H1 (cell line): ENCODE measurements around the gene C2CD4B. TPM values are rescaled to one million over a fixed set of nuclear protein-coding genes. Genes with fewer than 3 reads are reported as not detected.

Experiments
- CTCF ChIA-PET: fragments of 300-600 bp; sonication (Branson Sonifier 250); formaldehyde crosslinking; loops from one replicate; lab custom pipeline; 2021; ENCODE audit not compliant: partially characterized antibody; lab: Charles Lee
- POLR2A ChIA-PET: fragments of 300-600 bp; sonication (Branson Sonifier 250); formaldehyde crosslinking; loops from one replicate; lab custom pipeline; 2021; ENCODE audit warnings: inconsistent platforms; ENCODE audit not compliant: partially characterized antibody; lab: Charles Lee
- DNase-seq, 2 experiments: peaks; one replicate each; pipeline versions ENCODE4 v3.0.0 to v3.0.0-alpha.2; 2010 to 2022; ENCODE audit warnings: low spot score in 2 of 2, low read depth in 1 of 2, mixed read lengths in 1 of 2
- FAIRE-seq: peaks from 2 replicates; lab custom pipeline; 2011; peaks lifted over from hg19 to GRCh38; lab: Jason Lieb, UNC
- H2AFZ ChIP-seq: 2 replicates; pipeline ENCODE4 v1.8.1; 2012; ENCODE audit warnings: low read length, inconsistent platforms
- H2AK5ac ChIP-seq: 2 replicates; pipeline ENCODE4 v1.6.1; 2013; ENCODE audit warnings: low read depth, low read length
- H2BK120ac ChIP-seq: replicated peaks from 2 replicates; pipeline ENCODE3; 2013; ENCODE audit warnings: low read depth, low read length, inconsistent platforms
- H2BK12ac ChIP-seq: 2 replicates; pipeline ENCODE4 v1.6.1; 2013; ENCODE audit warnings: low read depth, low read length
- H2BK15ac ChIP-seq: 2 replicates; pipeline ENCODE4 v1.6.1; 2013; ENCODE audit warnings: low read length
- H2BK20ac ChIP-seq: 2 replicates; pipeline ENCODE4 v1.6.1; 2013; ENCODE audit warnings: low read length
- H2BK5ac ChIP-seq: 2 replicates; pipeline ENCODE4 v1.6.1; 2013; ENCODE audit warnings: low read depth, low read length
- H3K14ac ChIP-seq: 2 replicates; pipeline ENCODE4 v1.6.1; 2013; ENCODE audit warnings: inconsistent platforms; ENCODE audit not compliant: insufficient read length
- H3K18ac ChIP-seq: 2 replicates; pipeline ENCODE4 v1.6.1; 2013; ENCODE audit warnings: low read length; ENCODE audit errors: extremely low read depth
- H3K23ac ChIP-seq: 2 replicates; pipeline ENCODE4 v1.6.1; 2013; ENCODE audit warnings: inconsistent platforms; ENCODE audit not compliant: insufficient read length
- H3K23me2 ChIP-seq: 2 replicates; pipeline ENCODE4 v1.6.1; 2013; ENCODE audit warnings: low read depth, low read length
- H3K27ac ChIP-seq: 2 replicates; pipeline ENCODE4 v1.6.1; 2011; ENCODE audit warnings: low read depth, low read length, inconsistent platforms
- H3K27me3 ChIP-seq, 4 experiments: replicated peaks in 1 of 4; 1 replicate in 1 of 4; 2 replicates in 3 of 4; pipeline versions ENCODE4 v1.6.1 to v1.8.1; 2011 to 2013; ENCODE audit warnings: low read length in 3 of 4, mild to moderate bottlenecking in 3 of 4, inconsistent platforms in 2 of 4, mixed read lengths in 2 of 4, moderate library complexity in 1 of 4; ENCODE audit not compliant: control insufficient read depth in 3 of 4, insufficient read depth in 3 of 4; ENCODE audit errors: extremely low read depth in 1 of 4
- H3K36me3 ChIP-seq, 4 experiments: 2 replicates each; pipeline versions ENCODE4 v1.6.1 to v1.8.1; 2011 to 2013; ENCODE audit warnings: mild to moderate bottlenecking in 4 of 4, low read length in 3 of 4, moderate library complexity in 2 of 4, control low read depth in 1 of 4, inconsistent platforms in 1 of 4; ENCODE audit not compliant: insufficient read depth in 4 of 4, control insufficient read depth in 2 of 4
- H3K4ac ChIP-seq: replicated peaks from 2 replicates; pipeline ENCODE3; 2013; ENCODE audit warnings: low read length, low read depth, mixed read lengths, inconsistent platforms; ENCODE audit not compliant: insufficient read length
- H3K4me1 ChIP-seq, 4 experiments: replicated peaks in 1 of 4; 1 replicate in 1 of 4; 2 replicates in 3 of 4; pipeline versions ENCODE4 v1.6.1 to v1.8.1; 2011 to 2013; ENCODE audit warnings: low read length in 3 of 4, inconsistent platforms in 2 of 4, mixed read lengths in 1 of 4; ENCODE audit not compliant: insufficient read depth in 4 of 4, control insufficient read depth in 3 of 4
- H3K4me2 ChIP-seq, 2 experiments: 2 replicates each; pipeline versions ENCODE4 v1.6.1 to v1.8.1; 2011 to 2013; ENCODE audit warnings: low read depth in 2 of 2, low read length in 2 of 2, control low read depth in 1 of 2, inconsistent platforms in 1 of 2, mild to moderate bottlenecking in 1 of 2; ENCODE audit not compliant: insufficient read depth in 1 of 2
- H3K4me3 ChIP-seq, 4 experiments: fragments of 200-600, 300-600 bp in 1 of 4; sonication (generic), shearing (Covaris generic), sonication (Bioruptor Twin) in 1 of 4; 2 replicates each; pipeline versions ENCODE4 v1.5.1 to v1.8.1; 2011 to 2016; ENCODE audit warnings: low read length in 4 of 4, low read depth in 3 of 4, control low read depth in 2 of 4, inconsistent platforms in 2 of 4, mild to moderate bottlenecking in 2 of 4, mixed read lengths in 1 of 4, moderate library complexity in 1 of 4; ENCODE audit not compliant: insufficient read depth in 2 of 4; ENCODE audit errors: extremely low read depth in 1 of 4
- H3K56ac ChIP-seq: replicated peaks from 2 replicates; pipeline ENCODE3; 2013; ENCODE audit warnings: low read depth, mild to moderate bottlenecking, mixed read lengths, low read length, inconsistent platforms; ENCODE audit not compliant: insufficient read length
- H3K79me1 ChIP-seq: 2 replicates; pipeline ENCODE4 v1.6.1; 2013; ENCODE audit warnings: low read depth, low read length, control low read depth
- H3K79me2 ChIP-seq, 2 experiments: 2 replicates each; pipeline versions ENCODE4 v1.6.1 to v1.8.1; 2012 to 2013; ENCODE audit warnings: low read length in 2 of 2, mild to moderate bottlenecking in 2 of 2, inconsistent platforms in 1 of 2; ENCODE audit not compliant: insufficient read depth in 2 of 2, control insufficient read depth in 1 of 2
- H3K9ac ChIP-seq, 4 experiments: replicated peaks in 1 of 4; 1 replicate in 1 of 4; 2 replicates in 3 of 4; pipeline versions ENCODE4 v1.6.1 to v1.8.1; 2011 to 2013; ENCODE audit warnings: low read depth in 3 of 4, low read length in 3 of 4, control low read depth in 2 of 4, mild to moderate bottlenecking in 2 of 4, moderate library complexity in 2 of 4, inconsistent platforms in 1 of 4; ENCODE audit errors: extremely low read depth in 1 of 4
- H3K9me3 ChIP-seq, 2 experiments: 2 replicates each; pipeline versions ENCODE4 v1.6.1 to v1.8.1; 2012 to 2013; ENCODE audit warnings: mild to moderate bottlenecking in 2 of 2, moderate library complexity in 2 of 2, control low read depth in 1 of 2, inconsistent platforms in 1 of 2, low read depth in 1 of 2, low read length in 1 of 2, mixed read lengths in 1 of 2; ENCODE audit not compliant: insufficient read depth in 2 of 2
- H4K20me1 ChIP-seq, 2 experiments: replicated peaks in 1 of 2; 2 replicates each; pipeline versions ENCODE3 to v1.8.1; 2011 to 2013; ENCODE audit warnings: inconsistent platforms in 2 of 2, low read length in 2 of 2, mild to moderate bottlenecking in 1 of 2; ENCODE audit not compliant: insufficient read depth in 2 of 2, control insufficient read depth in 1 of 2
- H4K5ac ChIP-seq: 2 replicates; pipeline ENCODE4 v1.6.1; 2013; ENCODE audit warnings: low read length, low read depth, mixed read lengths, inconsistent platforms; ENCODE audit not compliant: insufficient read length
- H4K8ac ChIP-seq: 2 replicates; pipeline ENCODE4 v1.8.0; 2013; ENCODE audit warnings: mild to moderate bottlenecking, moderate library complexity, low read length, inconsistent platforms; ENCODE audit not compliant: insufficient read depth; ENCODE audit errors: extremely low read depth
- H4K91ac ChIP-seq: replicated peaks from 2 replicates; pipeline ENCODE3; 2013; ENCODE audit warnings: low read length, mixed read lengths, inconsistent platforms; ENCODE audit not compliant: insufficient read length
- EP300 ChIP-seq, 2 experiments: IDR thresholded peaks; 1 replicate in 1 of 2; 2 replicates in 1 of 2; pipeline ENCODE4 v1.6.1; 2011 to 2012; ENCODE audit warnings: low read depth in 2 of 2, low read length in 2 of 2, mild to moderate bottlenecking in 2 of 2, borderline replicate concordance in 1 of 2, inconsistent platforms in 1 of 2, moderate library complexity in 1 of 2
- WGBS, 2 experiments: shearing (Covaris generic) in 1 of 2; methylation state at CpG; one replicate each; pipeline versions ENCODE4 v1.1.6 to v1.1.7; 2013 to 2015; ENCODE audit warnings: low lambda C conversion rate in 2 of 2, mixed read lengths in 2 of 2, inconsistent platforms in 1 of 2, low coverage in 1 of 2, missing lambda C conversion rate in 1 of 2; ENCODE audit not compliant: insufficient replicate concordance in 2 of 2, insufficient coverage in 1 of 2, insufficient read length in 1 of 2; ENCODE audit errors: extremely low coverage in 1 of 2, missing lambda C conversion rate in 1 of 2; 5-methylcytosine and 5-hydroxymethylcytosine counted together
- polyA plus RNA-seq, 7 experiments: library from polyadenylated mRNA; depleted of rRNA in 3 of 7; stranded (reverse) in 5 of 7; unstranded in 2 of 7; fragments of >200 nt in 5 of 7; fragments of 200-250 nt in 2 of 7; gene quantifications; 1 replicate in 5 of 7; 2 replicates in 1 of 7; 4 replicates in 1 of 7; pipeline versions ENCODE4 v1.2.1 to v1.2.3, GENCODE V29; 2011 to 2013; ENCODE audit warnings: missing spikeins in 2 of 7, mixed read lengths in 2 of 7
- total RNA-seq: library from RNA; stranded (reverse); fragmentation: NEBNext Ultra II Directional; extraction: Animal tissue kit (Norgen Biotek cat#: 25700); gene quantifications from 2 replicates; pipeline ENCODE4 v1.2.1, GENCODE V29; 2021

Gene C2CD4B
- total and polyA plus RNA-seq, 2 of the 8 experiments (the other 6 are each of a cell fraction or from before 2014, with no cell fraction given) = 0.12 to 0.73 TPM

- no peak overlapping the region for H3K14ac ChIP-seq
- no peaks in the 10 kb centered on the region for H3K79me2 ChIP-seq
- ChIA-PET CTCF (interaction anchor here (0.7 to 1.5 kb wide), 3 partner anchors 8 to 119 kb away, joined by 3 to 5 read pairs (median 3); no protein-coding TSS in a partner anchor), POLR2A (interaction anchor here (1.5 kb wide), 1 partner anchor 12 kb away, joined by 7 read pairs; the partner anchor contains the start of gene C2CD4B)
- no peak overlapping the region for H3K4me2 ChIP-seq
- H3K4ac ChIP-seq = no peak overlapping the region
- H2BK120ac ChIP-seq = no peak overlapping the region
- H2BK20ac ChIP-seq = no peak overlapping the region
- H2BK5ac ChIP-seq = no peak overlapping the region
- no peak overlapping the region for H2AFZ ChIP-seq
- H3K23ac ChIP-seq = no peak overlapping the region
- no peak overlapping the region for H3K18ac ChIP-seq
- no peak overlapping the region for H3K9ac ChIP-seq
- H3K9me3 ChIP-seq = no peaks in the 10 kb centered on the region
- no peaks in the 10 kb centered on the region for H3K23me2 ChIP-seq
- H4K20me1 ChIP-seq = no peaks in the 10 kb centered on the region
- H4K8ac ChIP-seq = no peak overlapping the region
- 79% methylated on average over 4 of the region's 4 CpGs; no CpG with 5 or more reads in 1 of the 2 experiments for WGBS, 2 experiments
- no peaks in the 10 kb centered on the region for H3K4me1 ChIP-seq
- no peak overlapping the region for H2BK12ac ChIP-seq
- no peak overlapping the region for H2AK5ac ChIP-seq
- no peak for TF ChIP-seq EP300 (IDR thresholded peaks at IDR 0.05; ENCODE audit: borderline replicate concordance in 1 of 2, low read depth in 2 of 2, low read length in 2 of 2)
- H3K4me3 ChIP-seq = no peak overlapping the region
- no peak overlapping the region for H3K56ac ChIP-seq
- no peak overlapping the region for H4K5ac ChIP-seq
- FAIRE-seq (no peak), DNase-seq (no peak)
- H3K27ac ChIP-seq = no peak overlapping the region
- H3K36me3 ChIP-seq = no peaks in the 10 kb centered on the region
- no peaks in the 10 kb centered on the region for H3K79me1 ChIP-seq
- H4K91ac ChIP-seq = no peak overlapping the region
- H3K27me3 ChIP-seq = no peaks in the 10 kb centered on the region
- no peak overlapping the region for H2BK15ac ChIP-seq
Observed at GRCh38 chr15:62153228-62153627, 11.9 kb downstream of the C2CD4B start.
